ENCODE measurements around the gene RPS18. TPM values are rescaled to one million over a fixed set of nuclear protein-coding genes. Genes with fewer than 3 reads are reported as not detected.
"Not testable (repeated sequence)": the region's sequence is repeated elsewhere in the genome, so short reads cannot be mapped to it uniquely, and the experiment has no call there.

Gene RPS18
- polyA plus RNA-seq, 3 donors = 2,430 to 3,295 (median 2,894) TPM

- no peak overlapping the region for H3K9ac ChIP-seq (ENCODE audit: insufficient read depth, low read length, poor library complexity, severe bottlenecking)
- H3K27me3 ChIP-seq (ENCODE audit: control insufficient read depth in 2 of 2, insufficient read depth in 2 of 2, low read length in 2 of 2) = no peaks in the 10 kb centered on the region
- H3K36me3 Mint-ChIP-seq = peaks cover 53 to 74% of the 10 kb centered on the region in 2 donors
- no peaks in the 10 kb centered on the region for H4K20me1 ChIP-seq (ENCODE audit: insufficient read depth, low read length)
- H3K27ac Mint-ChIP-seq = no peak overlapping the region
- H3K27ac ChIP-seq (ENCODE audit: low read depth in 1 of 2, low read length in 2 of 2) = no peak overlapping the region
- no peaks in the 10 kb centered on the region for H3K79me2 ChIP-seq (ENCODE audit: insufficient read depth, low read length)
- H3K4me3 Mint-ChIP-seq = no peak overlapping the region
- 100% methylated on average over 2 of the region's 5 CpGs for WGBS (ENCODE audit: insufficient coverage)
- peaks cover 45 to 69% of the 10 kb centered on the region in 2 donors for H3K36me3 ChIP-seq (replicated peaks in 1 of 2; ENCODE audit: control insufficient read depth in 1 of 2, insufficient read depth in 2 of 2, low read length in 2 of 2)
- H3K4me1 ChIP-seq (ENCODE audit: control insufficient read depth in 1 of 2, insufficient read depth in 2 of 2, low read length in 2 of 2) = no peaks in the 10 kb centered on the region
- H3K9me3 ChIP-seq (replicated peaks in 1 of 2; ENCODE audit: control insufficient read depth in 1 of 2, insufficient read depth in 1 of 2, low read length in 2 of 2) = no peaks in the 10 kb centered on the region
- H3K4me2 ChIP-seq (replicated peaks; ENCODE audit: extremely low read depth, low read length, poor library complexity, severe bottlenecking) = no peak overlapping the region
- DNase-seq = no peak
- no peak overlapping the region for H2AFZ ChIP-seq (ENCODE audit: insufficient read depth, low read depth, low read length, poor library complexity, severe bottlenecking)
- intact Hi-C loops (cut with micrococcal nuclease) = no loop called here
- peaks cover 0 to 2% (median under 1%) of the 10 kb centered on the region in 3 donors for H3K27me3 Mint-ChIP-seq (ENCODE audit: low read depth in 3 of 3)
- no peak overlapping the region for H3K4me3 ChIP-seq (replicated peaks in 1 of 3; ENCODE audit: low read depth in 2 of 3, low read length in 3 of 3)
- no peaks in the 10 kb centered on the region for H3K9me3 Mint-ChIP-seq
- TF ChIP-seq CTCF (IDR thresholded peaks at IDR 0.05) = no peak
- H3K4me1 Mint-ChIP-seq = no peaks in the 10 kb centered on the region
Measured at GRCh38 chr6:33259032-33259431, 12.8 kb upstream of the RPS18 start.

GRCh38 chr6:33262490-33262889, 9.4 kb upstream of the RPS18 start:
- H3K36me3 ChIP-seq (replicated peaks in 1 of 2; ENCODE audit: control insufficient read depth in 1 of 2, insufficient read depth in 2 of 2, low read length in 2 of 2) = peaks cover 69 to 99% of the 10 kb centered on the region in 2 donors
- H3K9ac ChIP-seq (ENCODE audit: insufficient read depth, low read length, poor library complexity, severe bottlenecking); H3K79me2 ChIP-seq (ENCODE audit: insufficient read depth, low read length); H3K4me3 Mint-ChIP-seq; intact Hi-C loops (cut with micrococcal nuclease); H3K27me3 Mint-ChIP-seq (ENCODE audit: low read depth in 3 of 3); H2AFZ ChIP-seq (ENCODE audit: insufficient read depth, low read depth, low read length, poor library complexity, severe bottlenecking); H4K20me1 ChIP-seq (ENCODE audit: insufficient read depth, low read length); H3K27ac Mint-ChIP-seq; H3K27ac ChIP-seq (ENCODE audit: low read depth in 1 of 2, low read length in 2 of 2); H3K9me3 ChIP-seq (replicated peaks in 1 of 2; ENCODE audit: control insufficient read depth in 1 of 2, insufficient read depth in 1 of 2, low read length in 2 of 2); H3K4me2 ChIP-seq (replicated peaks; ENCODE audit: extremely low read depth, low read length, poor library complexity, severe bottlenecking); H3K4me3 ChIP-seq (replicated peaks in 1 of 3; ENCODE audit: low read depth in 2 of 3, low read length in 3 of 3); H3K27me3 ChIP-seq (ENCODE audit: control insufficient read depth in 2 of 2, insufficient read depth in 2 of 2, low read length in 2 of 2); H3K9me3 Mint-ChIP-seq; H3K4me1 Mint-ChIP-seq; H3K4me1 ChIP-seq (ENCODE audit: control insufficient read depth in 1 of 2, insufficient read depth in 2 of 2, low read length in 2 of 2); DNase-seq: not testable (repeated sequence)
- H3K36me3 Mint-ChIP-seq = peaks cover 79 to 96% of the 10 kb centered on the region in 2 donors
- WGBS (ENCODE audit: insufficient coverage) = no CpG with 5 or more reads among the region's 3 CpGs
